CD4-positive, CD25-positive, alpha-beta regulatory T cell (primary cell): ENCODE measurements around the gene GRAPL. TPM values are rescaled to one million over a fixed set of nuclear protein-coding genes. Genes with fewer than 3 reads are reported as not detected.
"Not testable (repeated sequence)": the region's sequence is repeated elsewhere in the genome, so short reads cannot be mapped to it uniquely, and the experiment has no call there.

Experiments
- ATAC-seq, 2 donors: fragments of 150-1000 bp; cut with Tn5 transposase; one replicate each; pipeline ENCODE4 v1.10.0; 2021; ENCODE audit warnings: low read depth in 2 of 2, moderate number of reproducible peaks in 2 of 2, moderate library complexity in 1 of 2
- DNase-seq, 3 donors: peaks; one replicate each; pipeline versions ENCODE4 v3.0.0 to v3.0.0-alpha.2; 2012 to 2022; ENCODE audit warnings: mixed read lengths in 1 of 3
- H3K27ac ChIP-seq: one replicate; pipeline ENCODE4 v1.7.0; 2013; ENCODE audit warnings: mild to moderate bottlenecking, low read length; ENCODE audit not compliant: insufficient read depth, poor library complexity, severe bottlenecking
- H3K27me3 ChIP-seq: one replicate; pipeline ENCODE4 v1.7.0; 2013; ENCODE audit warnings: low read length; ENCODE audit not compliant: control insufficient read depth, insufficient read depth
- H3K36me3 ChIP-seq: one replicate; pipeline ENCODE4 v1.7.0; 2013; ENCODE audit warnings: mild to moderate bottlenecking, low read length, moderate library complexity; ENCODE audit not compliant: control insufficient read depth, insufficient read depth
- H3K4me1 ChIP-seq: 2 replicates; pipeline ENCODE4 v1.7.0; 2013; ENCODE audit warnings: mild to moderate bottlenecking, low read length; ENCODE audit not compliant: insufficient read depth, control insufficient read depth, poor library complexity, severe bottlenecking
- H3K4me3 ChIP-seq: one replicate; pipeline ENCODE4 v1.7.0; 2013; ENCODE audit warnings: low read depth, mild to moderate bottlenecking, low read length, moderate library complexity
- H3K9me3 ChIP-seq, 2 experiments: 1 replicate in 1 of 2; 2 replicates in 1 of 2; pipeline ENCODE4 v1.7.0; 2013; ENCODE audit warnings: low read length in 2 of 2, mild to moderate bottlenecking in 1 of 2, moderate library complexity in 1 of 2; ENCODE audit not compliant: control insufficient read depth in 2 of 2
- H3K27ac Mint-ChIP-seq, 3 donors: one replicate each; pipeline ENCODE4 v1.8.0; 2020 to 2022; ENCODE audit warnings: mild to moderate bottlenecking in 3 of 3, mixed read lengths in 3 of 3, moderate library complexity in 2 of 3
- H3K27me3 Mint-ChIP-seq: one replicate; pipeline ENCODE4 v1.8.0; 2022; ENCODE audit warnings: mild to moderate bottlenecking, mixed read lengths
- H3K36me3 Mint-ChIP-seq: one replicate; pipeline ENCODE4 v1.8.0; 2020; ENCODE audit warnings: mixed read lengths
- H3K4me1 Mint-ChIP-seq, 4 donors: one replicate each; pipeline ENCODE4 v1.8.0; 2020 to 2022; ENCODE audit warnings: mixed read lengths in 4 of 4, mild to moderate bottlenecking in 1 of 4
- H3K4me3 Mint-ChIP-seq, 4 donors: one replicate each; pipeline ENCODE4 v1.8.0; 2020 to 2022; ENCODE audit warnings: mild to moderate bottlenecking in 4 of 4, mixed read lengths in 4 of 4, moderate library complexity in 3 of 4
- H3K9me3 Mint-ChIP-seq, 7 donors: one replicate each; pipeline ENCODE4 v1.8.0; 2020 to 2022; ENCODE audit warnings: mixed read lengths in 7 of 7, mild to moderate bottlenecking in 3 of 7, moderate library complexity in 2 of 7
- polyA plus RNA-seq, 4 donors: library from polyadenylated mRNA; unstranded; fragments of 300-500 nt; fragmentation: Illumina TruSeq; gene quantifications; one replicate each; pipeline ENCODE4 v1.2.3, GENCODE V29; 2021
- total RNA-seq: library from RNA; stranded (reverse); gene quantifications from one replicate; pipeline ENCODE4 v1.2.3, GENCODE V29; 2022

The GRAPL gene
- total and polyA plus RNA-seq, 5 donors from 2014 or later = 0.80 to 37.1 (median 1.4) TPM

- not testable (repeated sequence) for H3K27ac ChIP-seq, H3K36me3 Mint-ChIP-seq, H3K36me3 ChIP-seq, H3K4me1 Mint-ChIP-seq, H3K27me3 Mint-ChIP-seq, H3K9me3 Mint-ChIP-seq, H3K4me3 ChIP-seq, H3K4me1 ChIP-seq, H3K27me3 ChIP-seq, H3K4me3 Mint-ChIP-seq, H3K9me3 ChIP-seq, DNase-seq, H3K27ac Mint-ChIP-seq
- peak; percentile 46 to 53 for ATAC-seq
Observed at GRCh38 chr17:19110189-19111097, 16.9 kb upstream of the GRAPL start.

- not testable (repeated sequence) for H3K9me3 ChIP-seq, H3K27me3 Mint-ChIP-seq, H3K36me3 Mint-ChIP-seq, H3K4me1 Mint-ChIP-seq, H3K4me1 ChIP-seq, H3K9me3 Mint-ChIP-seq, H3K36me3 ChIP-seq, H3K27me3 ChIP-seq
- Mint-ChIP-seq H3K4me3 (peak overlapping the region; percentile 80 to 96 (median 86)), H3K27ac (peak overlapping the region in 2 of 3 donors; percentile 38 to 46)
- Histone ChIP-seq H3K27ac (peak overlapping the region; percentile 47), H3K4me3 (peak overlapping the region; percentile 75)
- DNase-seq = peak; percentile 57 to 63 (median 60)
- peak; percentile 76 to 82 for ATAC-seq
Observed at GRCh38 chr17:19111111-19111711, 16.2 kb upstream of the GRAPL start.

GRCh38 chr17:19111801-19112458, 15.5 kb upstream of the GRAPL start:
- not testable (repeated sequence) for H3K27me3 ChIP-seq, H3K4me1 ChIP-seq, H3K4me1 Mint-ChIP-seq, H3K36me3 ChIP-seq, H3K9me3 Mint-ChIP-seq, H3K4me3 ChIP-seq, H3K27me3 Mint-ChIP-seq, H3K9me3 ChIP-seq, H3K36me3 Mint-ChIP-seq
- H3K4me3 Mint-ChIP-seq = peak overlapping the region; percentile 80 to 96 (median 86)
- H3K27ac ChIP-seq = peak overlapping the region; percentile 51
- ATAC-seq (peak in 1 of 2 donors; percentile 1), DNase-seq (peak in 2 of 3 donors; percentile 58 to 66)
- H3K27ac Mint-ChIP-seq = peak overlapping the region; percentile 38 to 85 (median 83)

GRCh38 chr17:19112459-19112826, 14.9 kb upstream of the GRAPL start:
- DNase-seq = peak in 2 of 3 donors; percentile 20 to 56
- H3K9me3 Mint-ChIP-seq, H3K36me3 Mint-ChIP-seq: not testable (repeated sequence)

GRCh38 chr17:19118695-19119094, 8.7 kb upstream of the GRAPL start:
- H3K9me3 Mint-ChIP-seq, H3K36me3 Mint-ChIP-seq, H3K4me3 ChIP-seq, H3K4me1 Mint-ChIP-seq, H3K9me3 ChIP-seq, H3K36me3 ChIP-seq, H3K27ac ChIP-seq, H3K4me3 Mint-ChIP-seq, H3K4me1 ChIP-seq, DNase-seq, H3K27me3 ChIP-seq, H3K27ac Mint-ChIP-seq, H3K27me3 Mint-ChIP-seq: not testable (repeated sequence)
- ATAC-seq = peak; percentile 82 to 91

More at GRCh38 chr17:19112459-19112826, 14.9 kb upstream of the GRAPL start:
- peak overlapping the region in 2 of 4 donors; percentile 80 to 96 for H3K4me3 Mint-ChIP-seq
- peak overlapping the region; percentile 33 for H3K27ac ChIP-seq
- not testable (repeated sequence) for H3K27me3 Mint-ChIP-seq, H3K4me3 ChIP-seq, H3K36me3 ChIP-seq, H3K4me1 ChIP-seq, H3K27me3 ChIP-seq, ATAC-seq, H3K4me1 Mint-ChIP-seq, H3K27ac Mint-ChIP-seq, H3K9me3 ChIP-seq

- not testable (repeated sequence) for H3K36me3 Mint-ChIP-seq, H3K4me1 Mint-ChIP-seq, H3K27me3 ChIP-seq, H3K9me3 Mint-ChIP-seq, ATAC-seq, H3K9me3 ChIP-seq, H3K36me3 ChIP-seq, DNase-seq, H3K4me3 ChIP-seq, H3K27ac Mint-ChIP-seq, H3K4me1 ChIP-seq, H3K4me3 Mint-ChIP-seq, H3K27me3 Mint-ChIP-seq, H3K27ac ChIP-seq
Observed at GRCh38 chr17:19125289-19125688, 2.1 kb upstream of the GRAPL start.

GRCh38 chr17:19129500-19129899, 2.1 kb downstream of the GRAPL start:
- H3K9me3 ChIP-seq, H3K36me3 ChIP-seq, H3K27ac Mint-ChIP-seq, H3K9me3 Mint-ChIP-seq, H3K4me3 ChIP-seq, H3K27me3 Mint-ChIP-seq, H3K36me3 Mint-ChIP-seq, H3K4me1 Mint-ChIP-seq, H3K4me1 ChIP-seq, H3K27ac ChIP-seq, H3K4me3 Mint-ChIP-seq, H3K27me3 ChIP-seq, DNase-seq, ATAC-seq: not testable (repeated sequence)
